ENCODE results near the gene CADPS. TPM values are rescaled to one million over a fixed set of nuclear protein-coding genes. Genes with fewer than 3 reads are reported as not detected.

Gene CADPS
- total RNA-seq, 1 experiment from 2014 or later, result not detected

DNA sequence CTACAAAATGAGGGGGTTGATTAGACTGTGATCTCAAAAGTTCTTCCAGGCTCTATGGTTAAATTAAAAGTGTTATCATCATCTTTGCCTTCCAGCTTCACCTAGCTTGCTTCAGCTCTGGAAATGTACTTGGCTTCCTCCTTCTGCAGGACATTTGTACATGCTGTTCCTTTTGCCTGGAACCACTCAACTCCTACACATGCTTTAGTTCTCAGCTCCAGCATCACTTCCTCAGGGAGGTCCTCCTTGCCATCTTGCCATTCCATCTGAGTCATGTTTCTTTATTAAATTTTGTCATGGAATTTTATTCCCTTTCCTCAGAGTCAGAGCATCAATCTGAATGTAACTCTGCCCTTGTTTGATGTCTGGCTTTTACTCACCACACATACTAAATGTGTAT lies 343.2 kb downstream of the CADPS start:
- ChIA-PET POLR2A (ENCODE audit: low non-redundant PET) (no interaction called here), CTCF (no interaction called here)
- H3K4me3 ChIP-seq (ENCODE audit: low read depth, low read length, poor library complexity, severe bottlenecking), result no peak overlapping the region
- peaks cover 5% of the 10 kb centered on the region for H3K27me3 ChIP-seq (replicated peaks; ENCODE audit: insufficient read depth, low read depth, low read length, poor library complexity)
- intact Hi-C loops (cut with micrococcal nuclease; ENCODE audit: unreplicated experiment), result no loop called here
- no TSS peak for BruUV-seq (replicated peaks)
- TF ChIP-seq EZH2 (IDR thresholded peaks at IDR 0.05; ENCODE audit: borderline replicate concordance, low read depth, low read length, poor library complexity, severe bottlenecking), result no peak
- TF ChIP-seq, protein P1, sequence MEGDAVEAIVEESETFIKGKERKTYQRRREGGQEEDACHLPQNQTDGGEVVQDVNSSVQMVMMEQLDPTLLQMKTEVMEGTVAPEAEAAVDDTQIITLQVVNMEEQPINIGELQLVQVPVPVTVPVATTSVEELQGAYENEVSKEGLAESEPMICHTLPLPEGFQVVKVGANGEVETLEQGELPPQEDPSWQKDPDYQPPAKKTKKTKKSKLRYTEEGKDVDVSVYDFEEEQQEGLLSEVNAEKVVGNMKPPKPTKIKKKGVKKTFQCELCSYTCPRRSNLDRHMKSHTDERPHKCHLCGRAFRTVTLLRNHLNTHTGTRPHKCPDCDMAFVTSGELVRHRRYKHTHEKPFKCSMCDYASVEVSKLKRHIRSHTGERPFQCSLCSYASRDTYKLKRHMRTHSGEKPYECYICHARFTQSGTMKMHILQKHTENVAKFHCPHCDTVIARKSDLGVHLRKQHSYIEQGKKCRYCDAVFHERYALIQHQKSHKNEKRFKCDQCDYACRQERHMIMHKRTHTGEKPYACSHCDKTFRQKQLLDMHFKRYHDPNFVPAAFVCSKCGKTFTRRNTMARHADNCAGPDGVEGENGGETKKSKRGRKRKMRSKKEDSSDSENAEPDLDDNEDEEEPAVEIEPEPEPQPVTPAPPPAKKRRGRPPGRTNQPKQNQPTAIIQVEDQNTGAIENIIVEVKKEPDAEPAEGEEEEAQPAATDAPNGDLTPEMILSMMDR (conservative IDR thresholded peaks at IDR 0.05; ENCODE audit: low read depth, low read length), result no peak
- H3K27ac ChIP-seq (ENCODE audit: low read depth, low read length, poor library complexity, severe bottlenecking), result no peak overlapping the region
- H3K4me1 ChIP-seq (ENCODE audit: insufficient read depth, low read length, poor library complexity, severe bottlenecking), result no peaks in the 10 kb centered on the region
- no peak for DNase-seq (ENCODE audit: low spot score)
- no peaks in the 10 kb centered on the region for H3K9me3 ChIP-seq (ENCODE audit: low read depth, low read length, poor library complexity, severe bottlenecking)
- no peaks in the 10 kb centered on the region for H3K36me3 ChIP-seq (ENCODE audit: insufficient read depth, low read length, poor library complexity, severe bottlenecking)

DNA sequence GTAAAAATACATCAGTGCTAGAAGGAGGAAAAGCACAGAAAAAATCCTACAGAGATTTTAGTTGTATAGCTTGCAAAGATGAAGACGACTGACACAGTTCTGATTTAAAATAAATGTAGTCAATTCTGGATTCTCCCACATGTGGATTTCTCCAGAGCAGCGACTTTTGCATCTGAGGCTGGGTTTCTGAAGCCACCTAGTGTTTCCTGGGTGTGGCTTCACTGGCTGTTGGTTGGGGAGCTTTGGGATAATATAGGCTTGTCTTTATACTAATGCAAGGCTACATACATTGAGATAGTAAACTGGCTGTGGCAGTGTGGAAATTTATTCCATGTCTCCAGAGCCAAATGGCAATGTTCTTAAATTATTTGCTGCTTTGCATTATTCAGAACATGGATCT lies 343.7 kb downstream of the CADPS start:
- no peaks in the 10 kb centered on the region for H3K4me1 ChIP-seq (ENCODE audit: insufficient read depth, low read length, poor library complexity, severe bottlenecking)
- H3K9me3 ChIP-seq (ENCODE audit: low read depth, low read length, poor library complexity, severe bottlenecking), result no peaks in the 10 kb centered on the region
- H3K4me3 ChIP-seq (ENCODE audit: low read depth, low read length, poor library complexity, severe bottlenecking), result no peak overlapping the region
- intact Hi-C loops (cut with micrococcal nuclease; ENCODE audit: unreplicated experiment), result no loop called here
- ChIA-PET POLR2A (ENCODE audit: low non-redundant PET) (no interaction called here), CTCF (no interaction called here)
- peaks cover under 1% of the 10 kb centered on the region for H3K27me3 ChIP-seq (replicated peaks; ENCODE audit: insufficient read depth, low read depth, low read length, poor library complexity)
- DNase-seq (ENCODE audit: low spot score), result no peak
- TF ChIP-seq, protein P1 (conservative IDR thresholded peaks at IDR 0.05; ENCODE audit: low read depth, low read length), result no peak
- no peak for TF ChIP-seq EZH2 (IDR thresholded peaks at IDR 0.05; ENCODE audit: borderline replicate concordance, low read depth, low read length, poor library complexity, severe bottlenecking)
- no TSS peak for BruUV-seq (replicated peaks)
- no peak overlapping the region for H3K27ac ChIP-seq (ENCODE audit: low read depth, low read length, poor library complexity, severe bottlenecking)
- no peaks in the 10 kb centered on the region for H3K36me3 ChIP-seq (ENCODE audit: insufficient read depth, low read length, poor library complexity, severe bottlenecking)

DNA sequence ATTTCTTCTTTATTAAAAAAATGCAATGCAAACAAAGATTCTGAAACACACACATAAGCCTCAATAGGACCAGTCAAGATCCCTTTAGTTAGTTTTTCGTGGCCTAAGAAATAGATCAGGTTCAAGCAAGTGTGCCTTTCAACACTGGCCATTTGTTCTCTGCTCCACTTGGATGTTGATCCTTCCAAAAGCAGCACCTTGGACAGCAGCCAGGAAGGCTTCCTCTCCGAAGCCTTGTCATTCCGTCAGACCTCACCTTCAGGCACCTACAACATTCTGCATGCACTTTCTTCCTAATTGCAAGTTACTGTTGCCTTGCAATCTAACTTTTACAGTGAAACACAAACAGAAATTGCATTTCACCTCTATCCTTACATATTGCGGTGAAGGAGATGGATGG lies 346.0 kb downstream of the CADPS start:
- CTCF ChIA-PET, result no interaction called here
- no TSS peak for BruUV-seq (replicated peaks)
- peaks cover 2% of the 10 kb centered on the region for H3K27me3 ChIP-seq (replicated peaks; ENCODE audit: insufficient read depth, low read depth, low read length, poor library complexity)

More for the DNA sequence above, 346.0 kb downstream of the CADPS start:
- H3K9me3 ChIP-seq (ENCODE audit: low read depth, low read length, poor library complexity, severe bottlenecking), result no peaks in the 10 kb centered on the region
- DNase-seq (ENCODE audit: low spot score), result peak; percentile 9
- TF ChIP-seq EZH2 (IDR thresholded peaks at IDR 0.05; ENCODE audit: borderline replicate concordance, low read depth, low read length, poor library complexity, severe bottlenecking), result no peak
- TF ChIP-seq, protein P1 (conservative IDR thresholded peaks at IDR 0.05; ENCODE audit: low read depth, low read length), result no peak
- no peak overlapping the region for H3K27ac ChIP-seq (ENCODE audit: low read depth, low read length, poor library complexity, severe bottlenecking)
- no peaks in the 10 kb centered on the region for H3K36me3 ChIP-seq (ENCODE audit: insufficient read depth, low read length, poor library complexity, severe bottlenecking)
- POLR2A ChIA-PET (ENCODE audit: low non-redundant PET), result no interaction called here
- intact Hi-C loops (cut with micrococcal nuclease; ENCODE audit: unreplicated experiment), result no loop called here
- H3K4me1 ChIP-seq (ENCODE audit: insufficient read depth, low read length, poor library complexity, severe bottlenecking), result no peaks in the 10 kb centered on the region
- no peak overlapping the region for H3K4me3 ChIP-seq (ENCODE audit: low read depth, low read length, poor library complexity, severe bottlenecking)

All from A673 (cell line).